Panc1 (cell line): Measurements from ENCODE around the gene TDRD7. TPM values are rescaled to one million over a fixed set of nuclear protein-coding genes. Genes with fewer than 3 reads are reported as not detected.
"Not testable (repeated sequence)": the region's sequence is repeated elsewhere in the genome, so short reads cannot be mapped to it uniquely, and the experiment has no call there.

ENCODE experiments used
- ATAC-seq: fragments of 200-7000 bp; cut with Tn5 transposase; 2 replicates; pipeline ENCODE4 v1.9.1; 2020; ENCODE audit warnings: mild to moderate bottlenecking, moderate library complexity
- BruUV-seq: library from RNA; stranded (reverse); fragments of 400-500 nt; replicated peaks from 2 replicates; lab custom pipeline; 2021; lab: Mats Ljungman, UMichigan
- CTCF ChIA-PET: fragments of 300-600 bp; sonication (Branson Sonifier 250); formaldehyde crosslinking; loops from one replicate; lab custom pipeline; 2022; ENCODE audit warnings: antibody characterized with exemption; lab: Charles Lee
- POLR2A ChIA-PET: fragments of 300-600 bp; sonication (Branson Sonifier 250); formaldehyde crosslinking; loops from one replicate; lab custom pipeline; 2022; ENCODE audit warnings: antibody characterized with exemption; lab: Charles Lee
- DNase-seq: peaks from one replicate; pipeline ENCODE4 v3.0.0-alpha.2; 2010; ENCODE audit warnings: low read depth, low spot score
- H3K27ac ChIP-seq: 2 replicates; pipeline ENCODE4 v1.5.1; 2011; ENCODE audit warnings: mild to moderate bottlenecking, low read length, inconsistent platforms
- H3K27me3 ChIP-seq: fragments of 200-500 bp; sonication (Bioruptor generic); 2 replicates; pipeline ENCODE4 v1.6.0; 2014; ENCODE audit warnings: low read length, inconsistent platforms; ENCODE audit not compliant: control insufficient read depth, insufficient read depth
- H3K36me3 ChIP-seq: fragments of 200-500 bp; sonication (Bioruptor generic); 2 replicates; pipeline ENCODE4 v1.5.1; 2014; ENCODE audit warnings: inconsistent platforms, mild to moderate bottlenecking, low read length, moderate library complexity; ENCODE audit not compliant: control insufficient read depth, insufficient read depth
- H3K4me1 ChIP-seq: 2 replicates; pipeline ENCODE4 v1.5.1; 2011; ENCODE audit warnings: inconsistent platforms, mild to moderate bottlenecking, low read length, moderate library complexity; ENCODE audit not compliant: control insufficient read depth, insufficient read depth
- H3K4me3 ChIP-seq, 2 experiments: 2 replicates each; pipeline ENCODE4 v1.5.1; 2011 to 2012; ENCODE audit warnings: low read depth in 2 of 2, low read length in 2 of 2, mild to moderate bottlenecking in 2 of 2, inconsistent platforms in 1 of 2, moderate library complexity in 1 of 2
- H3K9me3 ChIP-seq: fragments of 200-500 bp; sonication (Bioruptor generic); 2 replicates; pipeline ENCODE4 v1.5.1; 2014; ENCODE audit warnings: low read depth, mild to moderate bottlenecking, inconsistent platforms, low read length, moderate library complexity; ENCODE audit not compliant: control insufficient read depth, insufficient read depth
- CTCF ChIP-seq: fragments of 450-650 bp; IDR thresholded peaks from 2 replicates; pipeline ENCODE4 v1.5.1; 2017; ENCODE audit warnings: mild to moderate bottlenecking
- POLR2AphosphoS5 ChIP-seq: IDR thresholded peaks from 2 replicates; pipeline ENCODE4 v1.6.1; 2012; ENCODE audit warnings: mild to moderate bottlenecking, low read depth, low read length, moderate library complexity
- REST ChIP-seq, 2 experiments: IDR thresholded peaks; 2 replicates each; pipeline ENCODE4 v1.6.1; 2011 to 2012; ENCODE audit warnings: low read depth in 2 of 2, control low read depth in 1 of 2, low read length in 1 of 2, mild to moderate bottlenecking in 1 of 2, moderate library complexity in 1 of 2; ENCODE audit not compliant: insufficient read depth in 1 of 2
- SIN3A ChIP-seq: IDR thresholded peaks from 2 replicates; pipeline ENCODE4 v1.6.1; 2012; ENCODE audit warnings: low read depth, mild to moderate bottlenecking, low read length, moderate library complexity, borderline replicate concordance; ENCODE audit not compliant: insufficient read depth
- TCF7L2 ChIP-seq: IDR thresholded peaks from 2 replicates; pipeline ENCODE4 v1.6.1; 2011; ENCODE audit warnings: mild to moderate bottlenecking, low read depth, low read length, inconsistent platforms
- in situ Hi-C: cut with HindIII; loops from 2 replicates; pipeline ENCODE4 v1.10.0; 2016; ENCODE audit warnings: low sequenced_read_pairs, low pct_unique_long_range_greater_than_20kb
- intact Hi-C: fragments of 100-400 bp; cut with micrococcal nuclease; formaldehyde crosslinking; loops from one replicate; pipeline ENCODE4 v1.10.0; 2022; ENCODE audit not compliant: unreplicated experiment
- total RNA-seq: library from RNA; stranded (reverse); gene quantifications from one replicate; pipeline ENCODE4 v1.2.1, GENCODE V29; 2021; ENCODE audit not compliant: unreplicated experiment

Gene TDRD7
- total RNA-seq, 1 experiment from 2014 or later: 10.6 TPM

- DNase-seq, intact Hi-C loops, H3K4me3 ChIP-seq, ATAC-seq, H3K27me3 ChIP-seq, H3K9me3 ChIP-seq, H3K36me3 ChIP-seq, H3K27ac ChIP-seq, in situ Hi-C loops, BruUV-seq, H3K4me1 ChIP-seq: not testable (repeated sequence)
- POLR2A ChIA-PET: interaction anchor here (0.7 kb wide), 1 partner anchor 168 kb away, joined by 12 read pairs; no protein-coding TSS in a partner anchor
- CTCF ChIA-PET: interaction anchor here (0.7 kb wide), 1 partner anchor 81 kb away, joined by 3 read pairs; no protein-coding TSS in a partner anchor
Measured at GRCh38 chr9:97498846-97499245, 87.0 kb downstream of the TDRD7 start.

GRCh38 chr9:97500263-97500662, 88.4 kb downstream of the TDRD7 start:
- TF ChIP-seq TCF7L2 (no peak), SIN3A (no peak), REST (IDR thresholded peaks at IDR 0.05; ENCODE audit: insufficient read depth in 1 of 2, low read depth in 2 of 2, low read length in 1 of 2) (no peak), CTCF (no peak), POLR2AphosphoS5 (no peak)
- in situ Hi-C loops (no loop called here), intact Hi-C loops (no loop called here)
- Histone ChIP-seq H3K4me1 (no peaks in the 10 kb centered on the region), H3K9me3 (no peaks in the 10 kb centered on the region), H3K27me3 (peaks cover 5% of the 10 kb centered on the region), H3K4me3 (no peak overlapping the region), H3K27ac (no peak overlapping the region), H3K36me3 (peaks cover 3% of the 10 kb centered on the region; the same call in 1 of the 2 replicates)
- ChIA-PET CTCF (interaction anchor here (0.7 kb wide), 1 partner anchor 96 kb away, joined by 18 read pairs; no protein-coding TSS in a partner anchor), POLR2A (no interaction called here)
- DNase-seq (no peak), ATAC-seq (no peak)
- BruUV-seq: no TSS peak

- H3K4me3 ChIP-seq: peak overlapping the region; percentile 35 to 57
- intact Hi-C loops: no loop called here
- no peak for ATAC-seq
- ChIA-PET POLR2A (no interaction called here), CTCF (interaction anchor here (0.7 kb wide), 1 partner anchor 96 kb away, joined by 18 read pairs; no protein-coding TSS in a partner anchor)
- peaks cover 3% of the 10 kb centered on the region; the same call in 1 of the 2 replicates for H3K36me3 ChIP-seq
- peaks cover 5% of the 10 kb centered on the region for H3K27me3 ChIP-seq
- no TSS peak for BruUV-seq
- no peaks in the 10 kb centered on the region for H3K9me3 ChIP-seq
- TF ChIP-seq SIN3A (no peak), TCF7L2 (no peak), CTCF (no peak), REST (IDR thresholded peaks at IDR 0.05; ENCODE audit: insufficient read depth in 1 of 2, low read depth in 2 of 2, low read length in 1 of 2) (no peak), POLR2AphosphoS5 (no peak)
- no peak overlapping the region for H3K27ac ChIP-seq
- H3K4me1 ChIP-seq: no peaks in the 10 kb centered on the region
- DNase-seq: no peak
- in situ Hi-C loops: no loop called here
Measured at GRCh38 chr9:97500765-97501176, 88.9 kb downstream of the TDRD7 start.
